Activated CD4-positive, alpha-beta memory T cell treated with anti-CD3 and anti-CD28 coated beads, Interleukin-2, amount 10 ng/mL, durations not matched to agents 7 days and 5 days (primary cell): ENCODE results near the gene PCDH9. TPM values are rescaled to one million over a fixed set of nuclear protein-coding genes. Genes with fewer than 3 reads are reported as not detected.
"Not testable (repeated sequence)": the region's sequence is repeated elsewhere in the genome, so short reads cannot be mapped to it uniquely, and the experiment has no call there.

Source experiments
- CTCF ChIA-PET: fragments of 350-600 bp; sonication (Branson Sonifier 250); formaldehyde crosslinking; loops from one replicate; lab custom pipeline; 2021; ENCODE audit warnings: antibody characterized with exemption, inconsistent platforms; lab: Charles Lee
- POLR2A ChIA-PET: fragments of 350-600 bp; sonication (Branson Sonifier 250); formaldehyde crosslinking; loops from one replicate; lab custom pipeline; 2021; ENCODE audit warnings: antibody characterized with exemption; lab: Charles Lee
- DNase-seq: peaks from one replicate; pipeline ENCODE4 v3.0.0-alpha.2; 2020
- H3K27ac Mint-ChIP-seq: one replicate; pipeline ENCODE4 v1.8.0; 2021; ENCODE audit warnings: mild to moderate bottlenecking, mixed read lengths
- H3K27me3 Mint-ChIP-seq: one replicate; pipeline ENCODE4 v1.8.0; 2021; ENCODE audit warnings: mixed read lengths
- H3K36me3 Mint-ChIP-seq: one replicate; pipeline ENCODE4 v1.8.0; 2021; ENCODE audit warnings: low read depth, mixed read lengths
- H3K4me1 Mint-ChIP-seq: one replicate; pipeline ENCODE4 v1.8.0; 2021; ENCODE audit warnings: mixed read lengths
- H3K4me3 Mint-ChIP-seq: one replicate; pipeline ENCODE4 v1.8.0; 2021; ENCODE audit warnings: mild to moderate bottlenecking, mixed read lengths
- H3K9me3 Mint-ChIP-seq: one replicate; pipeline ENCODE4 v1.8.0; 2021; ENCODE audit warnings: mixed read lengths
- total RNA-seq, 2 experiments: library from RNA; stranded (reverse); gene quantifications; one replicate each; pipeline ENCODE4 v1.2.3, GENCODE V29; 2021

The PCDH9 gene
- total RNA-seq, 2 experiments from 2014 or later, result 0.05 TPM; not detected in 1

- CTCF ChIA-PET, result no interaction called here
- Mint-ChIP-seq H3K9me3 (no peaks in the 10 kb centered on the region), H3K27me3 (no peaks in the 10 kb centered on the region), H3K4me1 (no peaks in the 10 kb centered on the region), H3K27ac (no peak overlapping the region), H3K36me3 (no peaks in the 10 kb centered on the region), H3K4me3 (no peak overlapping the region)
- POLR2A ChIA-PET, result no interaction called here
- DNase-seq, result no peak
Observed at GRCh38 chr13:66795636-66796035, 434.5 kb downstream of the PCDH9 start.

DNA sequence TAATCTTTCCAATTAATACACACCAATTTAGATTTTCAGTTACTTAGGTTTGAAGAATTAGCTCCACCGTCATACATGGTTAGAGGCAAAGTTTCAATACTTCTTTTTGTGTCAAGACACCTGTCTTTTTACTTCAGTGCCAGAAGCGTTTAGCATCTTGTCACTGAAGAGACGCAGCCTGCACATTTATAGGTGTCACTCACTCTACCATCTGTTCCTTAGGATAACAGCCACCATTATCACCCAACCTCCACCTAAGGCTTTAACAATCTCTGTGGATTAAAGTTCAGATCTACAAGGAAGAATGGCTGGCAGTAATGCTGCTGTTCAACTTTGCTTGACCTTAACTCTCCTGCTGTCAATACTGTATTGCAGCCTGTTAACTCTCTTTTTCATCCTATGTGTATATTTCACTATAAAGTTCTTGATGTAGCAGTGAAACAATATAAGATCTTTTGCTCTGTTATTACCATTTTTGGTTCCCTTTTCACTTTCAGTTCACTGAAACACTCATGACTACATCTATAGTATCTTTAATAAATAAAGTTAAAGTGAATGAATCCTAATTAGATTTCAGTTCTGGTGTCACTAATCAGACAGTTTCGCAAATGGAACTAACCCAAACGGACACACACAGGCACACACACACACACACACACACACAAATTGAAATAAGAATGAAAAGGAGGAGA, 435.6 kb downstream of the PCDH9 start:
- ChIA-PET CTCF (no interaction called here), POLR2A (no interaction called here)
- H3K36me3 Mint-ChIP-seq, result no peaks in the 10 kb centered on the region

GRCh38 chr13:66790861-66791260, 439.3 kb downstream of the PCDH9 start:
- ChIA-PET POLR2A (no interaction called here), CTCF (no interaction called here)
- DNase-seq, result no peak
- Mint-ChIP-seq H3K27me3 (no peaks in the 10 kb centered on the region), H3K27ac (no peak overlapping the region), H3K4me1 (no peaks in the 10 kb centered on the region), H3K9me3 (peaks cover 4% of the 10 kb centered on the region), H3K36me3 (no peaks in the 10 kb centered on the region), H3K4me3 (no peak overlapping the region)

More for the DNA sequence above, 435.6 kb downstream of the PCDH9 start:
- Mint-ChIP-seq H3K27ac (no peak overlapping the region), H3K9me3 (peaks cover 3% of the 10 kb centered on the region), H3K4me1 (no peaks in the 10 kb centered on the region), H3K4me3 (no peak overlapping the region), H3K27me3 (no peaks in the 10 kb centered on the region)
- DNase-seq, result no peak

GRCh38 chr13:66781241-66781640, 448.9 kb downstream of the PCDH9 start:
- no peak for DNase-seq
- no peak overlapping the region for H3K27ac Mint-ChIP-seq
- peaks cover 5% of the 10 kb centered on the region for H3K9me3 Mint-ChIP-seq
- no peak overlapping the region for H3K4me3 Mint-ChIP-seq
- no peaks in the 10 kb centered on the region for H3K27me3 Mint-ChIP-seq
- ChIA-PET CTCF (no interaction called here), POLR2A (no interaction called here)
- H3K36me3 Mint-ChIP-seq, result no peaks in the 10 kb centered on the region
- H3K4me1 Mint-ChIP-seq, result no peaks in the 10 kb centered on the region

GRCh38 chr13:66780814-66781213, 449.3 kb downstream of the PCDH9 start:
- peaks cover 5% of the 10 kb centered on the region for H3K9me3 Mint-ChIP-seq
- CTCF ChIA-PET, result no interaction called here
- H3K27me3 Mint-ChIP-seq, result no peaks in the 10 kb centered on the region

DNA sequence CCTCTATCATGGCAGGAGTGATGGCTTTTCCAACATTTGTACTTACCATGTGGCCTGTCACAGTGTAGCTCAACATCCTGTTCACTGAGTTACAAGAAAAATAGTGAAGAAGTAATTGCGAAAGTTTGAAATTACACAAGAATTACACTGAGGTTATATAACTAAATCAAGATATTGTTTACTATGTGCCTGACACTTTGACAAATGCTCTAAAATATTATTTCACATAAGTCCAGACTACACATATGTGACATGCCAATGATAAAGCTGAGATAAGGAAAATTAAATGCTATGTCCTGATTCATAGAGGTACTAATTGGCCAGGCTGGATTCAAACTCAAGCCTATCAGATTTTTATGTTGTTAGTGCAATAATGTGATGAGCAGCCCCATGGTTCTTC, 451.7 kb downstream of the PCDH9 start:
- Mint-ChIP-seq H3K4me1 (no peaks in the 10 kb centered on the region), H3K27ac (no peak overlapping the region), H3K9me3 (peaks cover 5% of the 10 kb centered on the region), H3K36me3 (no peaks in the 10 kb centered on the region), H3K27me3 (no peaks in the 10 kb centered on the region), H3K4me3 (no peak overlapping the region)
- ChIA-PET POLR2A (no interaction called here), CTCF (no interaction called here)
- DNase-seq, result no peak

More at GRCh38 chr13:66780814-66781213, 449.3 kb downstream of the PCDH9 start:
- H3K36me3 Mint-ChIP-seq, result no peaks in the 10 kb centered on the region
- H3K27ac Mint-ChIP-seq, result no peak overlapping the region
- H3K4me1 Mint-ChIP-seq, result no peaks in the 10 kb centered on the region
- no peak overlapping the region for H3K4me3 Mint-ChIP-seq
- DNase-seq, result no peak
- POLR2A ChIA-PET, result no interaction called here

DNA sequence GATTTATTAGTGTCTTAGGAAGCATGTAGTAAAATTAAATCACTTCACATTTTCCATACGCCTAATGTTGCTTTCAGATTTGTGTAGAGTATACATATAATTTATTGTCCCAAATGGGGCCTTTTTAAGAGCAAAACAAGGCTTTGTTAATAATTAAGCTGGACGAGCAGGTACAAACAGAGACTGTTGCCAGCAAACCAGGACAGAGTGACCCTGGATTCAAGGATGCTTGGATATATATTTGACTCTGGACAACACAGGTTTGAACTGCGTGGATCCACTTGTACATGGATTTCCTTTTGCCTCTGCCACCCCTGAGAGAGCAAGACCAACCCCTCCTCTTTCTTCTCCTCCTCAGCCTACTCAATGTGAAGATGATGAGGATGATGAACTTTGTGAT, 454.9 kb downstream of the PCDH9 start:
- Mint-ChIP-seq H3K27me3 (no peaks in the 10 kb centered on the region), H3K9me3 (peaks cover 5% of the 10 kb centered on the region), H3K36me3 (no peaks in the 10 kb centered on the region), H3K27ac (no peak overlapping the region), H3K4me3 (no peak overlapping the region), H3K4me1 (no peaks in the 10 kb centered on the region)
- no peak for DNase-seq
- POLR2A ChIA-PET, result no interaction called here
- CTCF ChIA-PET, result no interaction called here

DNA sequence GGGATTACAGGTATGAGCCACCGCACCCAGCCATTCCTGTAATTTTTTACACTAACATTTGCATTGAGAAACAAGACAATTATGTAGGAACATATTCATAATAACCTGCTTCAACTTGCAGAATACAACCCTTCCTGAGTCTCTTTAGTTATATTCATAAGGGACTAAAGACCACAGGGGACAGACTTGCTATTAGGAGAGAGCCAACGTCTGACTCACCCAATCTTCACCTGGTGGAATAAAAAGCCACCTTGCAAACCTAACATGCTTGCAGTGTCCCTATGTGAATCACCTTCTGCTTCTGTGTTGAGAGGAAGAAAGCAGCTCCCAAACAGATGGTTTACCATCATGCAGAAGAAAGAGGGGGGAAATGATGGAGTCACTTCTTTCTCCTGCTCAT, 456.1 kb downstream of the PCDH9 start:
- no peaks in the 10 kb centered on the region for H3K27me3 Mint-ChIP-seq

GRCh38 chr13:66765559-66765958, 464.6 kb downstream of the PCDH9 start:
- Mint-ChIP-seq H3K36me3 (no peaks in the 10 kb centered on the region), H3K4me3 (no peak overlapping the region), H3K9me3 (peaks cover 7% of the 10 kb centered on the region), H3K27ac (no peak overlapping the region), H3K27me3 (no peaks in the 10 kb centered on the region), H3K4me1 (no peaks in the 10 kb centered on the region)
- no peak for DNase-seq
- ChIA-PET POLR2A (no interaction called here), CTCF (no interaction called here)

More for the DNA sequence above, 456.1 kb downstream of the PCDH9 start:
- Mint-ChIP-seq H3K4me1 (no peaks in the 10 kb centered on the region), H3K4me3 (no peak overlapping the region), H3K36me3 (no peaks in the 10 kb centered on the region), H3K9me3 (peaks cover 5% of the 10 kb centered on the region), H3K27ac (no peak overlapping the region)
- ChIA-PET CTCF (no interaction called here), POLR2A (no interaction called here)
- no peak for DNase-seq

GRCh38 chr13:66760678-66761077, 469.5 kb downstream of the PCDH9 start:
- H3K4me3 Mint-ChIP-seq, DNase-seq, H3K27ac Mint-ChIP-seq, CTCF ChIA-PET, H3K9me3 Mint-ChIP-seq, H3K27me3 Mint-ChIP-seq, POLR2A ChIA-PET, H3K36me3 Mint-ChIP-seq, H3K4me1 Mint-ChIP-seq: not testable (repeated sequence)

DNA sequence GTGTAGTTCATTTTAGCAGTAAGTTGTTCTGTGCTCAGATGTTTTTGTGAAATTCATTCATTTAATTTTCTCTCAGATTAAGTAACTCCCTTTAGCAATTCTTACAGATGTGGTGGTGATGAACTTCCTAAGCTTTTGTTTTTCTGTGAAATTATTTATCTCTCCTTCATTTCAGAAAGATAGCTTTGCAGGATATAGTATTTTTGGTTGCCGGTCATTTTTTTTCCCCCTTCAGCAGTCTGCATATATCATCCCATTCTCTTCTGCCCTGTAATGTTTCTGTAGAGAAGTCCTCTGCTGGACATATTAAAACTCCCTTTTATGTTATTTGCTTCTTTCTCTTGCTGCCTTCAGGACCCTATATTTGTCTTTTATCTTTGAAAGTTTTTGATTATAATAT, 470.2 kb downstream of the PCDH9 start:
- no peaks in the 10 kb centered on the region for H3K4me1 Mint-ChIP-seq
- no peak overlapping the region for H3K27ac Mint-ChIP-seq
- no peak for DNase-seq
- ChIA-PET POLR2A (no interaction called here), CTCF (no interaction called here)
- no peaks in the 10 kb centered on the region for H3K36me3 Mint-ChIP-seq
- H3K27me3 Mint-ChIP-seq, result no peaks in the 10 kb centered on the region
- peaks cover 7% of the 10 kb centered on the region for H3K9me3 Mint-ChIP-seq
- H3K4me3 Mint-ChIP-seq, result no peak overlapping the region

- no peaks in the 10 kb centered on the region for H3K27me3 Mint-ChIP-seq
- H3K4me1 Mint-ChIP-seq, result no peaks in the 10 kb centered on the region
- CTCF ChIA-PET, result no interaction called here
- H3K4me3 Mint-ChIP-seq, result no peak overlapping the region
- no peak for DNase-seq
- POLR2A ChIA-PET, result no interaction called here
- no peaks in the 10 kb centered on the region for H3K36me3 Mint-ChIP-seq
- H3K9me3 Mint-ChIP-seq, result peaks cover 11% of the 10 kb centered on the region
- no peak overlapping the region for H3K27ac Mint-ChIP-seq
Observed at GRCh38 chr13:66751691-66752090, 478.4 kb downstream of the PCDH9 start.

GRCh38 chr13:66748712-66749111, 481.4 kb downstream of the PCDH9 start:
- ChIA-PET POLR2A (no interaction called here), CTCF (no interaction called here)
- Mint-ChIP-seq H3K9me3 (peaks cover 11% of the 10 kb centered on the region), H3K27ac (no peak overlapping the region), H3K4me1 (no peaks in the 10 kb centered on the region), H3K36me3 (no peaks in the 10 kb centered on the region), H3K27me3 (no peaks in the 10 kb centered on the region), H3K4me3 (no peak overlapping the region)
- DNase-seq, result no peak

DNA sequence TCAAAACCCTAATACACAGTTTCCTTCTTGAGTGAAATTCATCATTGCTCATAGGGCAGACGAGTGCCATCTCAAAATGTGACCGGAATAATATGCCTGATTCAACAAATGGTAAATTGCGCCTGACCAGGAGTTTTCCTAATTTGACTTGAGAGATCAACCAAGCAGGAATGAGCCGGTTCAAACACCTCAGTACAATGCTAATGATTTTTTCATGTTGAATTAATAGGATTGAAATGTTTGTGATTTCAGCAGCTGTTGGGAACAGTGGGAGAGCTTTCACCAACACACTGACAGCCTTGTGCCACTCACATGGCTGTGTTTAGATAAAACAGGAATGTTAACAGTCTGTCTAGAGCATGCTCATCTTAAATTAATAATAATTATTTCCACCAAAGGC, 484.8 kb downstream of the PCDH9 start:
- DNase-seq, result no peak
- Mint-ChIP-seq H3K36me3 (no peaks in the 10 kb centered on the region), H3K27me3 (no peaks in the 10 kb centered on the region), H3K4me3 (no peak overlapping the region), H3K9me3 (peaks cover 7% of the 10 kb centered on the region), H3K27ac (no peak overlapping the region), H3K4me1 (no peaks in the 10 kb centered on the region)
- ChIA-PET CTCF (no interaction called here), POLR2A (no interaction called here)
